ENCODE results near the gene XAB2.

Gene XAB2

DNA sequence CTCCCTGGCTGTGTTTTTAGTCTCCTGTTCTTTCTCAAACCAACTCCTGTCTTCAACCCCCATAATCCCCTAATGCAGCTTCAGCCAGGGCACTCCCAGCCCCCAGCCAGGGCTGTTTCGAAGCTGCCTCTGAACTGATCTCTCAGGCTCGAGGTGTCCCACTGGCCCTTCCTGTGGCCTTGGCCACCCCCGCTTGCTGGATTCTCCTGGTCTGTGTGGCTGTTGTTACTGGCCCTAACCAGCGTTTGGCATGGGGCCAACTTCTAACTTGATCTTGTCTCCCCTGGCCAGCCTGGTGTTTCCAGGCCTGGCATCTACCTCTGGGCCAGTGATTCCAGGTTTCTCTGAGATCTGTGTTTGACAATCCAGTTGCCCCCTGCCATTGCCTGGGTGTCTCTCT is 11.0 kb downstream of the XAB2 start:
- Histone ChIP-seq H3K9ac (ENCODE audit: low read length) (no peak overlapping the region), H3K36me3 (ENCODE audit: low read length) (no peaks in the 10 kb centered on the region), H3K4me2 (ENCODE audit: low read depth, low read length, poor library complexity, severe bottlenecking) (no peak overlapping the region), H3K27ac (ENCODE audit: low read depth, low read length) (no peak overlapping the region), H4K20me1 (ENCODE audit: low read depth, low read length) (no peaks in the 10 kb centered on the region), H3K27me3 (ENCODE audit: low read length) (no peaks in the 10 kb centered on the region), H3K9me2 (replicated peaks; ENCODE audit: insufficient read depth, low read length) (no peaks in the 10 kb centered on the region), H3K4me3 (ENCODE audit: insufficient read depth, low read length, poor library complexity, severe bottlenecking) (no peak overlapping the region), H3K79me2 (ENCODE audit: insufficient read depth, low read length) (no peaks in the 10 kb centered on the region), H3K9me3 (ENCODE audit: insufficient read depth, low read length) (no peaks in the 10 kb centered on the region), H2AFZ (ENCODE audit: low read depth, low read length, severe bottlenecking) (no peak overlapping the region), H3F3A (ENCODE audit: insufficient read depth) (no peaks in the 10 kb centered on the region)
- TF ChIP-seq, protein P1, sequence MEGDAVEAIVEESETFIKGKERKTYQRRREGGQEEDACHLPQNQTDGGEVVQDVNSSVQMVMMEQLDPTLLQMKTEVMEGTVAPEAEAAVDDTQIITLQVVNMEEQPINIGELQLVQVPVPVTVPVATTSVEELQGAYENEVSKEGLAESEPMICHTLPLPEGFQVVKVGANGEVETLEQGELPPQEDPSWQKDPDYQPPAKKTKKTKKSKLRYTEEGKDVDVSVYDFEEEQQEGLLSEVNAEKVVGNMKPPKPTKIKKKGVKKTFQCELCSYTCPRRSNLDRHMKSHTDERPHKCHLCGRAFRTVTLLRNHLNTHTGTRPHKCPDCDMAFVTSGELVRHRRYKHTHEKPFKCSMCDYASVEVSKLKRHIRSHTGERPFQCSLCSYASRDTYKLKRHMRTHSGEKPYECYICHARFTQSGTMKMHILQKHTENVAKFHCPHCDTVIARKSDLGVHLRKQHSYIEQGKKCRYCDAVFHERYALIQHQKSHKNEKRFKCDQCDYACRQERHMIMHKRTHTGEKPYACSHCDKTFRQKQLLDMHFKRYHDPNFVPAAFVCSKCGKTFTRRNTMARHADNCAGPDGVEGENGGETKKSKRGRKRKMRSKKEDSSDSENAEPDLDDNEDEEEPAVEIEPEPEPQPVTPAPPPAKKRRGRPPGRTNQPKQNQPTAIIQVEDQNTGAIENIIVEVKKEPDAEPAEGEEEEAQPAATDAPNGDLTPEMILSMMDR (IDR thresholded peaks at IDR 0.05; ENCODE audit: insufficient read depth, low read length, poor library complexity, severe bottlenecking) = no peak
- TF ChIP-seq EZH2phosphoT487 (conservative IDR thresholded peaks at IDR 0.05; ENCODE audit: low read length) = no peak

DNA sequence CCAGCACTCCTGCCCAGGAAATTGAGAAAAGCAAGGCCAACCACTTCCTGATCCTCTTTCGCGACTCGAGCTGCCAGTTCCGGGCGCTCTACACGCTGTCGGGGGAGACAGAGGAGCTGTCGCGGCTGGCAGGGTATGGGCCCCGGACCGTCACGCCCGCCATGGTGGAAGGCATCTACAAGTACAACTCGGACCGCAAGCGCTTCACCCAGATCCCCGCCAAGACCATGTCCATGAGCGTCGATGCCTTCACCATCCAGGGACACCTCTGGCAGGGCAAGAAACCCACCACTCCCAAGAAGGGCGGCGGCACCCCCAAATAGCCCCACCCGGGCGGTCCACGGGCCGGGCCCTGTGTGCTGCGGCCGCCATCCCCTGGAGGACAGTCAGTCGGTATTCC is 11.6 kb downstream of the XAB2 start:
- H3K9me3 ChIP-seq (ENCODE audit: insufficient read depth, low read length) = no peaks in the 10 kb centered on the region
- H3K9ac ChIP-seq (ENCODE audit: low read length) = no peak overlapping the region
- no peaks in the 10 kb centered on the region for H4K20me1 ChIP-seq (ENCODE audit: low read depth, low read length)
- H3K4me2 ChIP-seq (ENCODE audit: low read depth, low read length, poor library complexity, severe bottlenecking) = no peak overlapping the region
- no peaks in the 10 kb centered on the region for H3K27me3 ChIP-seq (ENCODE audit: low read length)
- no peaks in the 10 kb centered on the region for H3K79me2 ChIP-seq (ENCODE audit: insufficient read depth, low read length)
- no peak overlapping the region for H3K4me3 ChIP-seq (ENCODE audit: insufficient read depth, low read length, poor library complexity, severe bottlenecking)
- no peaks in the 10 kb centered on the region for H3K9me2 ChIP-seq (replicated peaks; ENCODE audit: insufficient read depth, low read length)
- H3K36me3 ChIP-seq (ENCODE audit: low read length) = no peaks in the 10 kb centered on the region
- no peaks in the 10 kb centered on the region for H3F3A ChIP-seq (ENCODE audit: insufficient read depth)
- no peak overlapping the region for H3K27ac ChIP-seq (ENCODE audit: low read depth, low read length)
- no peak overlapping the region for H2AFZ ChIP-seq (ENCODE audit: low read depth, low read length, severe bottlenecking)
- no peak for TF ChIP-seq EZH2phosphoT487 (conservative IDR thresholded peaks at IDR 0.05; ENCODE audit: low read length)
- TF ChIP-seq, protein P1 (IDR thresholded peaks at IDR 0.05; ENCODE audit: insufficient read depth, low read length, poor library complexity, severe bottlenecking) = no peak

DNA sequence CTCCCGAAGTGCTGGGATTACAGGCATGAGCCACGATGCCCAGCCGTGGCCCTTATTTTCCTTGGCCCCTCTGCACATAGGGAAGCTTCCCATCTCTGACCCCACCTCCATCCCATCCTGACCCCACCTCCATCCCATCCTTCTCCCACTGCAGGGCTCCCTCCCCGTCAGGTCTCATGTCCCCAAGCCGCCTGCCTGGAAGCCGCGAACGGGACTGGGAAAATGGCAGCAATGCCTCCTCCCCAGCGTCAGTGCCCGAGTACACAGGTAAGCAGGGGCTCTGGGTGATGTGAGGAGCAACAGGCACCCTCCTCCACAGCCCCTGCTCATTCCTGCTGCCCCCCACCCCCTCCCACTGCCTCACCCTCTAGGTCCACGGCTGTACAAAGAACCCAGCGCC is 12.2 kb downstream of the XAB2 start:
- Histone ChIP-seq H3F3A (ENCODE audit: insufficient read depth) (no peaks in the 10 kb centered on the region), H3K4me2 (ENCODE audit: low read depth, low read length, poor library complexity, severe bottlenecking) (no peak overlapping the region), H3K9me3 (ENCODE audit: insufficient read depth, low read length) (no peaks in the 10 kb centered on the region), H4K20me1 (ENCODE audit: low read depth, low read length) (no peaks in the 10 kb centered on the region), H3K27ac (ENCODE audit: low read depth, low read length) (no peak overlapping the region), H3K9me2 (replicated peaks; ENCODE audit: insufficient read depth, low read length) (no peaks in the 10 kb centered on the region), H3K4me3 (ENCODE audit: insufficient read depth, low read length, poor library complexity, severe bottlenecking) (no peak overlapping the region), H3K27me3 (ENCODE audit: low read length) (no peaks in the 10 kb centered on the region), H3K36me3 (ENCODE audit: low read length) (no peaks in the 10 kb centered on the region), H2AFZ (ENCODE audit: low read depth, low read length, severe bottlenecking) (no peak overlapping the region), H3K79me2 (ENCODE audit: insufficient read depth, low read length) (no peaks in the 10 kb centered on the region), H3K9ac (ENCODE audit: low read length) (no peak overlapping the region)
- no peak for TF ChIP-seq EZH2phosphoT487 (conservative IDR thresholded peaks at IDR 0.05; ENCODE audit: low read length)
- TF ChIP-seq, protein P1 (IDR thresholded peaks at IDR 0.05; ENCODE audit: insufficient read depth, low read length, poor library complexity, severe bottlenecking) = no peak
